ENCODE results near the gene SETD3. TPM values are rescaled to one million over a fixed set of nuclear protein-coding genes. Genes with fewer than 3 reads are reported as not detected.

The SETD3 gene
- total and polyA plus RNA-seq, 8 donors = 36.3 to 78.7 (median 40.5) TPM

DNA sequence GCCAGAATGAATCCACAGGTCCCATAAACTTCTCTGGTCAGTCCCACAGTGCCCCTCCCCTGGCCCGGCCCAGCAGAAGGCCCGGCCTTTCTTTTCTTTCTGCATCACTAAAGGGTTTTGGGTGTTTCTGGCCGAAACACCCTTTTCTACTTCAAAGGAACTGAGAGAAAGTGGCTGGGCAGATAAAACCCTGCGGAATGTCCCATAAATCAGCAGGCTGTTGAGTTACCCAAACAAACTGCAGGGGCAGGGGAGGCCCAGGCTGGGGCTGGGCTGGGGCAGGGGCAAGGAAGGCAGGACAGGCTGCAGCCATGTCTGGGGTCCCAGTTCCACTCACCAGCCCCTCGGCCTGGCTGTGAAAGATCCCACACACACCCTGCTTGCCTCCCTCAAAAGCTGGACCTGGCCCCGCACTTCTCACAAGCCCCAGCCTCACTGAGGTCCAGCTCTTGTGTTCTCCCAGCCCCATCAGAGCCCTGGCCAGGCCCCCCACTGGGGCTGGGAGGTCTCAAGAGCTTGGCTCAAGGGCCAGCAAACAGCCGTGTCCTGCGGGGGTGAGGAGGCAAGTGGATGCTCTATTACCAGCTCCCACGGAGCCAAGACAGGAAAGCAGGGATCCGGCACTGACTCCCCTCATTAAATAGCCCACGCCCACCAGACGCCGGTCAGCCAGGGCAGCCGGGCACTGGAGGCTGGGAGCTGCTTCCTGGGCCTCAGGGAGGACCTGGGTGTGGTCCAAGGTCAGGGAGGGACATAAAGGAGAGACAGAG, 42.5 kb upstream of the SETD3 start:
- ATAC-seq (no peak), DNase-seq (peak in 1 of 4 donors; percentile 68)
- no peaks in the 10 kb centered on the region for H3K27me3 ChIP-seq
- TF ChIP-seq CTCF (IDR thresholded peaks at IDR 0.05) = no peak
- no peak overlapping the region for H3K27ac ChIP-seq
- H3K9me3 ChIP-seq = no peaks in the 10 kb centered on the region
- H3K36me3 ChIP-seq = no peaks in the 10 kb centered on the region
- no peak overlapping the region for H3K4me3 ChIP-seq
- H3K4me1 ChIP-seq = peaks cover 4 to 35% of the 10 kb centered on the region in 2 donors
- intact Hi-C loops (cut with DNase I) = loop anchor here in 1 of 2 donors (10.0 kb wide), 1 partner anchor 102 kb away; no protein-coding TSS in a partner anchor

DNA sequence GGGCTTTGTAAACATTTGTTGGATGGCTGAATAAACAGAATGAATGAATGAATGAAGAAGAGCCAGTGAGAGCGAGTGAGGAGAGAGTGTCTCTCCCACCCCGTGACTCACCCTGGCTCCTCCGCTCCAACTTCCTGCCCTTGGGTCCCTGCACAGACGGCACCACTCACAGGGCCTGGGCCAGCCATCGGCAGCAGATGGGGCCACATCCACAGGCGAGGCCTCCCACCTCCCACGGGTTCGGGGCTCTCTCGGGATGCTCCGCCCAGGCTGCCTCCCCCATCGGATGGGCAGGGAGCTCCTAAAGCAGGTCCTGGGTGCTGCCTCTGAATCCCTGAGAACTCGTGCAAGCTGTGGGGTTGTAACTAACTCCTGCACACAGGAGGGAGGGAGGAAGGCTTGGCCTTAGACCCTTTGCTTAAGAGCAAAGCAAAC, 41.8 kb upstream of the SETD3 start:
- Histone ChIP-seq H3K4me1 (peaks cover 4 to 36% of the 10 kb centered on the region in 2 donors), H3K27me3 (no peaks in the 10 kb centered on the region), H3K36me3 (no peaks in the 10 kb centered on the region), H3K27ac (no peak overlapping the region), H3K9me3 (no peaks in the 10 kb centered on the region), H3K4me3 (no peak overlapping the region)
- intact Hi-C loops (cut with DNase I) = loop anchor here in 1 of 2 donors (10.0 kb wide), 1 partner anchor 102 kb away; no protein-coding TSS in a partner anchor
- ATAC-seq (peak; percentile 18), DNase-seq (peak in 2 of 4 donors; percentile 29 to 69)
- TF ChIP-seq CTCF (IDR thresholded peaks at IDR 0.05) = no peak

- TF ChIP-seq CTCF (IDR thresholded peaks at IDR 0.05) = no peak
- intact Hi-C loops (cut with DNase I) = loop anchor here in 1 of 2 donors (10.0 kb wide), 1 partner anchor 103 kb away; no protein-coding TSS in a partner anchor
- H3K27ac ChIP-seq = no peak overlapping the region
- DNase-seq (no peak), ATAC-seq (no peak)
- H3K4me3 ChIP-seq = no peak overlapping the region
- no peaks in the 10 kb centered on the region for H3K27me3 ChIP-seq
- peaks cover 4 to 36% of the 10 kb centered on the region in 2 donors for H3K4me1 ChIP-seq
- H3K9me3 ChIP-seq = no peaks in the 10 kb centered on the region
- no peaks in the 10 kb centered on the region for H3K36me3 ChIP-seq
Measured at GRCh38 chr14:99522025-99522401, 41.4 kb upstream of the SETD3 start.

DNA sequence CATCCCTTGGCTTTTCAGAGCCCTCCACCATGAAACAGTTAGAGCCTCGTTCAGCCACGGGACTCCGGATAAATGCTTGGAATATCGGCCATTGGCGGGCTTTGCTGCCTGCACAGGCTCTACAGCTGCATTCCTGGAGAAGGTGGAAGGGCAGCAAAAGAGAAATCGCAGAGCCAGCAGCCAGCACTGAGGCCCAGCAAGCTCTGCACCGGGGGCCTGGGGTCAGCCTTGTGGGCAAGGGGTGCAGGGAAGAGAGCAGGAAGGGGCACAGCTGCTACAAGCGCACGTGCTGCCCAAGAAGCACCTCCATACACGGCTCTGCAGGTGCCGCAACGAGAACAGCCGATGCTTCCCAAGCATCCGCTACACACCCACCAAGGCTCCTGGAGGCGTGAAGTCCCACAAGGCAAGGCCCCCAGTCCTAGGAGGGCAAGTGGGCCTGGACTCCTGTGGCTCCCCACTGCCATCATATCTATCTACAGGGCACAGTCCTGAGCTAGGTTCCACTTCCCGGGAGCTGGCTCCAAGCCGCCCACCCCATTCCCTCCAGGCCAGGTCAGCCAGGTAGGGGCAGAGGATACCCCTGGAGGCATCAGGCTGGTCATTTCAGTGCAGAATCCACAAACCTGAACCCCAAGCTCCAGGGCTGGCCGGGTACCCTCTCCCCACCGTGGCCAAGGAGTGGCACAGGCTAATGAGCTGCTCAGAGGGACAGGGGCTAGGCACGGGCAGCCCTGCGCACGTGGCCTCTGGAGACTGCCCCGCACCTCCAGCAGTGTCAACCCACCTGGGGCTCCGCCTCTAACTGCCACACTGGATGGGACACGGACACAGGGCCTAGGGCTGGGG, 40.7 kb upstream of the SETD3 start:
- no peaks in the 10 kb centered on the region for H3K27me3 ChIP-seq
- intact Hi-C loops (cut with DNase I) = loop anchor here in 1 of 2 donors (10.0 kb wide), 1 partner anchor 103 kb away; no protein-coding TSS in a partner anchor
- no peak overlapping the region for H3K4me3 ChIP-seq
- no peak overlapping the region for H3K27ac ChIP-seq
- no peak for TF ChIP-seq CTCF (IDR thresholded peaks at IDR 0.05)
- no peaks in the 10 kb centered on the region for H3K9me3 ChIP-seq
- no peaks in the 10 kb centered on the region for H3K36me3 ChIP-seq
- ATAC-seq (no peak), DNase-seq (peak in 1 of 4 donors; percentile 62)
- peaks cover 4 to 36% of the 10 kb centered on the region in 2 donors for H3K4me1 ChIP-seq

All from left lung (tissue), 10 donors.